Body of pancreas (tissue), 4 donors: ENCODE data around the gene MYO9B.

ENCODE experiments used
- POLR2A ChIP-seq, 3 donors: fragments of 450-650 bp; IDR thresholded peaks; one replicate each; pipeline ENCODE4 v1.6.1; 2016; ENCODE audit warnings: antibody characterized with exemption in 3 of 3, mild to moderate bottlenecking in 2 of 3
- TF ChIP-seq, protein P1 (sequence below), 7 experiments: fragments of 450-650 bp in 4 of 7; fragments of 200-600 bp in 3 of 7; sonication (generic) in 3 of 7; IDR thresholded peaks; one replicate each; pipeline ENCODE4 v1.5.1; 2016 to 2019; ENCODE audit warnings: antibody characterized with exemption in 7 of 7

DNA sequence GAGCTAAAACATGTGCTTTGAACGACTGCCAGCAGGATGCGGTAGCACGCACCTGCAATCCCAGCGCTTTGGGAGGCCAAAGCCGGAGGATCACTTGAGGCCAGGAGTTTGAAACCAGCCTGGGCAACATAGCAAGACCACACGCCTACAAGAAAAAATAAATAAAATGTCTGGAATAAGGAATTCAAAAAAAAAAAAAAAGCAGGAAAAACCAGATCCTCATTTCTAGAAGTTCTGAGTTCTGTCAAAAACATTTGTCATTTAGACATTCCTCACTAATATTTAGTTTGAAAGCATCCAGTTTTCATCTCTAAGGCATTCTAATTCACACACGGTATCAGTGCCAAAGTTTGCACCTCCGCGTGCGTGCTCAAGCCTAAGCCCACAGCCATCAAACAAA lies 102.7 kb downstream of the MYO9B start:
- TF ChIP-seq, protein P1, sequence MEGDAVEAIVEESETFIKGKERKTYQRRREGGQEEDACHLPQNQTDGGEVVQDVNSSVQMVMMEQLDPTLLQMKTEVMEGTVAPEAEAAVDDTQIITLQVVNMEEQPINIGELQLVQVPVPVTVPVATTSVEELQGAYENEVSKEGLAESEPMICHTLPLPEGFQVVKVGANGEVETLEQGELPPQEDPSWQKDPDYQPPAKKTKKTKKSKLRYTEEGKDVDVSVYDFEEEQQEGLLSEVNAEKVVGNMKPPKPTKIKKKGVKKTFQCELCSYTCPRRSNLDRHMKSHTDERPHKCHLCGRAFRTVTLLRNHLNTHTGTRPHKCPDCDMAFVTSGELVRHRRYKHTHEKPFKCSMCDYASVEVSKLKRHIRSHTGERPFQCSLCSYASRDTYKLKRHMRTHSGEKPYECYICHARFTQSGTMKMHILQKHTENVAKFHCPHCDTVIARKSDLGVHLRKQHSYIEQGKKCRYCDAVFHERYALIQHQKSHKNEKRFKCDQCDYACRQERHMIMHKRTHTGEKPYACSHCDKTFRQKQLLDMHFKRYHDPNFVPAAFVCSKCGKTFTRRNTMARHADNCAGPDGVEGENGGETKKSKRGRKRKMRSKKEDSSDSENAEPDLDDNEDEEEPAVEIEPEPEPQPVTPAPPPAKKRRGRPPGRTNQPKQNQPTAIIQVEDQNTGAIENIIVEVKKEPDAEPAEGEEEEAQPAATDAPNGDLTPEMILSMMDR (IDR thresholded peaks at IDR 0.05), result no peak
- TF ChIP-seq POLR2A (IDR thresholded peaks at IDR 0.05), result no peak
